LHCN-M2 (cell line): Measurements from ENCODE around the gene YWHAQ. TPM values are rescaled to one million over a fixed set of nuclear protein-coding genes. Genes with fewer than 3 reads are reported as not detected.
"Not testable (repeated sequence)": the region's sequence is repeated elsewhere in the genome, so short reads cannot be mapped to it uniquely, and the experiment has no call there.

Source experiments
- DNase-seq: peaks from one replicate; pipeline ENCODE4 v3.0.0-alpha.2; 2012; ENCODE audit warnings: low read depth
- total RNA-seq: library from RNA; depleted of rRNA; stranded (reverse); fragments of >200 nt; gene quantifications from 2 replicates; pipeline ENCODE4 v1.2.3, GENCODE V29; 2014

Gene YWHAQ
- total RNA-seq, 1 experiment from 2014 or later = 455 TPM

DNA sequence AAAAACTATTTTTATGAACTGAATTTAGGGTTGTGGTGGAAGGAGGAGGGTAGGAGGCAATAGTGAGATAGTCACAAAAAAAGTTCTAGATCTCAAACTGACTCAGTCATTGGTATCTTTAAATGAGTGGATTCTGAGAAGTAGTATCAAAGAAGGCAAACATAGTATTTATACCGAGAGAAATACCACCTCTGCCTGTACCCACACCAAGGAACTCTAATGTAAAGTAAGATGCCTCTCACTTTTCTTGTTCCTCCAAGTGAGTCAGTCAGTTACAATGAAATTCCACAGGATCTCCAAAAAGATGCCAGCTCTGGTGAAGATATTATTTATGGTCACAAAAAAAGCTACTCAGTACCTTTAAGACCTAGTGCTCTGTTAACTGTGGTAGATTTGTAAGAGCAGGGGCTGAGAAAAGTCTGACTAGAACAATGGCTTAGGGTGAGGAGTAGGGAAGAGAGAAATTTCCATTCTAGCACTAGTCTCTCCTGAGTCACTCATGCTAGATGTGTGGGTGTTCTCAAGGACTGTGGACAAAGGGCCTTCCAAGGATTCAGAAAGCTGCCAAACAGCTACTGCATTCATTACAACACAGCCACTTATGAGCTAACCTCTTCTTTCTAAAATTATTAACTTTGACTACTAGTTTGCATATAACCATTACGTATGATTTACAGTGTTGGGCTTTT lies 36.3 kb downstream of the YWHAQ start:
- peak; percentile 84 for DNase-seq

- no peak for DNase-seq
Observed at GRCh38 chr2:9593925-9594324, 36.9 kb downstream of the YWHAQ start.

GRCh38 chr2:9592699-9593098 lies 38.1 kb downstream of the YWHAQ start:
- no peak for DNase-seq

- DNase-seq = peak; percentile 14
Observed at GRCh38 chr2:9590641-9591040, 40.2 kb downstream of the YWHAQ start.

DNA sequence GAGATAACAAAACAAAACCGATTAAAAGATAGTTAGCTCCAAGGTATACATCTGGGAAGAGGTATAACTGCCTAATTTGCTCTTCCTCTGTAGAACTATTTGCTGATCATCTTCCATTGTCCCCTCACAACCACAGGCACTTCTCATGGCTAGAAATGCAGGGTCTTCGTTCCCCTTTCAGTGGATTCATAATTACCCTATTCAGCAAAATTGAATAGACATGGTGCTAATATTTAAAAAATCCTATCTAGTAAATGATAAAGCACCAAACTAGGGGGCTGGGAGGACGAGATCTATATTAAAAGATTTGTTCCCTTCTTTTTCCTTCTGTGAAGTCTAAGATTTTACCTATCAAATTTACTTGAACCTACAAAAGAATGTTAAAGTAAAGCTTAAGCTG lies 44.3 kb downstream of the YWHAQ start:
- DNase-seq = no peak

GRCh38 chr2:9585486-9585885 lies 45.3 kb downstream of the YWHAQ start:
- DNase-seq = no peak

- DNase-seq = not testable (repeated sequence)
Observed at GRCh38 chr2:9584902-9585301, 45.9 kb downstream of the YWHAQ start.

DNA sequence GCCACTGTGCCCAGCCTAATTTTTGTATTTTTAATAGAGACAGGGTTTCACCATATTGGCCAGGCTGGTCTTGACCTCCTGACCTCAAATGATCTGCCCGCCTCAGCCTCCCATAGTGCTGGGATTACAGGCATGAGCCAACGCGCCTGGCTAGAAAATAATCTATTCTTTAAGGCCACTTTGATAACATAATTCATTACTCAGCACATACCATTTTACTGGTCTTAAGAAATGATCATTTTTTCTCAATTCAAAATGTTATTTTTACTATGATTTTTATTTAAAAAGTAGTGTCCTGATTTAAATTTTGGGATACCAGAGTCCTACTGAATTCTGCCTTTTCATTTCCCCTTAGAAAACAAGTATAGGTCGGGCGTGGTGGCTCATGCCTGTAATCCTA lies 48.2 kb downstream of the YWHAQ start:
- no peak for DNase-seq

DNA sequence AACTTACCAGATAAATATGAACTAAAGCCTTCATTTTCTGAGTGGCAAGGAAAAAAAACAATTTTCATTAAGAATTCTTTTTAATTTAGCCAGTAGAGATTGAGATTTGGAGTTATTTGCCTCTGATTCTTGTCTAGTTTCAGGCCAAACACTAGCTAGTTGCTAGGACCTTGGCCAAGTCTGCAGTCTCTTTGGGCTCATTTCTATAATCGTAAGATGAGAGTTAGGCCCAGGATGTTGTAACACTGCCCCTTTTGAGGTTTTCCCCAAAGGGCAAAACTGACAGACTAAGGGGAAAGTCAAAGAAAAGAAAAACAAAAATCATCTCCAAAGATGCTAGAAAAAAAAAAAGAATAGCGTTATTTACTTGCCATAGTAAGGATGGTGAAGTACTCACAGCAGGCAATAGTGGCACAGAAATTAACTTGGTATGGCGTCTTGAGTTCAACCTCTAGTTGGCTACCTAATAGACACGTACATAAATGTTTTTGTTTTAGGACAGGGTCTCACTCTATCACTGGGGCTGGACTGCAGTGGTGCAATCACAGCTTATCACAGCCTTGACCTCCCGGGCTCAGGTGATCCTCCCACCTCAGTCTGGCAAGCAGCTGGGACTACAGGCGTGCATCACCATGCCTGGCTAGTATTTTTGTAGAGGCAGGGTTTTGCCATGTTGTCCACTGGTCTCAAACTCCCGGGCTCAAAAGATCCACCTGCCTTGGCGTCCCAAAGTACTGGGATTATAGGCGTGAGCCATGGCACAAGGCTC lies 52.1 kb downstream of the YWHAQ start:
- no peak for DNase-seq

GRCh38 chr2:9574331-9574730 lies 56.5 kb downstream of the YWHAQ start:
- DNase-seq = no peak

GRCh38 chr2:9573840-9574239 lies 57.0 kb downstream of the YWHAQ start:
- peak; percentile 13 for DNase-seq

GRCh38 chr2:9573013-9573720 lies 57.6 kb downstream of the YWHAQ start:
- peak; percentile 66 for DNase-seq

DNA sequence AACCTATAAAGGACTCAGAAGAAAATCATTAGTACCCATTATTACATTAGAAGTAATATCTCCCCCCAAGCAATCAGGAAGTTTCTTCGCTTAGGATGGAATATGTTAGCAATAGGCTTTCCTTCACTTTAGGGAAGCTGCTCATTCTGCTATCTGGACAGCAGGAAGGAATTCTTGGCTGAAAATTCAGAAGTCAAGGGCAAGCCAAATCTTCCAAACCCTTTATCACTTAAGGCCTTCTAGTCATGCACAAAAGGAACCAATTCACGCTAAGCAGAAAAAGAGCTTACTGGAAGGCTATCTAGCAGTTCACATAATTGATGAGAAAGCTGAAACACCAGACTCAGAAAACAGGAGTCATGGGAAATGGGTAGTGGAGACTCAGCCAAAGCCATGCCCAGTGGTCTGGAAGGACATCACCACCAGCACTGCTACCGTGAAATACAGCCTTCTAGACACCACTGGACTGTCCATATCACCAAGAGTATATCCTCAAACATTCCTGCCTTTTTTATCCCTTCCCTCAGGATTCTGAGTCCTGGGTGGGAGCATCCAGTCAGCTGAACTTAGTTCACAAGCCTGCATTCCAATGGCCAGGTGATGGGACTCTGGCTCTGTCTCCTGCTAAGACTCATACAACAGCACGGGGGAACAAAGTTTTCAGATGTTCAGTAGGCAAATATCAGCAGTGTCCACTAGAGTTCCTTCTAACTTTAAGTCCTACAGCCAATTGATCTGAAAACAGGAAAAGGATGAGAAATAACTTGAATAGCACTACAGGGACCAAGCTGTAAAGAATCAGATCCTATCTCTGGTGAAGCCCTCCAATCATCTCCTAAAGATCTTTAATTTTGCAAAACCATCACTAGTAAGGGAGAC lies 60.4 kb downstream of the YWHAQ start:
- DNase-seq = no peak

DNA sequence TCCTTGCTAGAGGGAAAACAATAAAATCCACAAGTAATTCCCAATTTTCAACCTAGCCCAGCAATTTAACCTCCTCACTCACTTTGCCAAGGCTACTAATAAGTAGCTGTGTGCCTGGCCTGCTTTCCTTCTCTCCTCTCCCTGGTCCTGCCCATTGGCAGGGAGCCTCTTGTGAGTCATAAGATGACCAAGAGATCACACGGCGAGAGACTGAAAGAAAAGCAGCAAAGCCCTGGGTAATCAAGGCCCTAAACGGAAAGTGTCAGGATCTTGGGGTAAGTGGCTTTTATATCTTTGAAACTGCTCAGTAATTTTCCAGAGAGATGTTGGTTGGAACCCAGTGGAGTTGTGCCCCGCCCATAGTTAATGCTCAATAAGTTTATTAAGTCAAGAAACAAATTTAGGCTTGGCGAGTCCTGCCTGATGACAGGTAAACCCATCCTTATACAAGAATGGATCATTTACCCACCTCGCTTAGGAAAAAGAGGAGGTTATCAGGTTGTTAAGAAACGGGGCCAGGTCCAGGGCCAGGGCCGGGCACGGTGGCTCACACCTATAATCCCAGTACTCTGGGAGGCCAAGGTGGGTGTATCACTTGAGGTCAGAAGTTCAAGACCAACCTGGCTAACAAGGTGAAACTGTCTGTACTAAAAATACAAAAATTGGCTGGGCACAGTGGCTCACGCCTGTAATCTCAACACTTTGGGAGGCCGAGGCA lies 65.2 kb downstream of the YWHAQ start:
- peak; percentile 93 for DNase-seq

DNA sequence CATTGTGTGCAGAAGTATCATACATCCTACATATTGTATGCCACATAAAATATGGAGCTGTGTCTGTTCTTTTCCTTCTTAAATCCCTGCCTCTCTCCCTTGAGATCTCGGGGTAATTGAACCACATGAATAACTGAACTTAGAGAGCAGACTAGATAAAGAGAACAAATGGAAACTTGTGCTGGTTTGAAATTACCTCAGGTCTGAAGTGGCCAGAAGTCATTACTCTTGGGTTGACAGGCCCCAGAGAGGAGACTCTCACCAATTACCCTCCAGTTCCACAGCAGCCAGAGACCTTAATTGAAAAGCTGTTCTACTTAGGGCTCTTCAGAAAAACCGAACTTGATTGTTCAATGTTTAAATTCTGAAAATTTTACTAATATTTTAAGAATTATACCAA lies 70.2 kb downstream of the YWHAQ start:
- no peak for DNase-seq

DNA sequence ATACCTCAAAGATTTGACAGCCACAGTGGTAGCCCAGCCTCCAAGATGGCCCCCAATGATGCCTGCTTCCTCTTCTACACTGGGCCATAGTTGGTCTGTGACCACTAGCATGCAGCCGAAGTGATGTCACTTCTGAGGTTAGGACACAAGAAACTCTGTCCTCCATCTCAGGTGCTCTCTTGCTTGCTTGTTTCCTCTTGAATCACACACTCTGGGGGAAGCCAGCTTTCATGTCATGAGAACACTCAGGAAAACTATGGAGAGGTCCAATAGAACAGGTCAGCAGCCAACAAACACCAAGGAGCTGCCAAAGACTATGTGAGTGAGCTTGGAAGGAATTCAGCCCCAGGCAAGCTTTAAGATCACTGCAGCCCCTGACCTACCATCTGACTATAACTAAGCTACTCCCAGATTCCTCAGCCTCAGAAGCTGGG lies 71.8 kb downstream of the YWHAQ start:
- DNase-seq = no peak

DNA sequence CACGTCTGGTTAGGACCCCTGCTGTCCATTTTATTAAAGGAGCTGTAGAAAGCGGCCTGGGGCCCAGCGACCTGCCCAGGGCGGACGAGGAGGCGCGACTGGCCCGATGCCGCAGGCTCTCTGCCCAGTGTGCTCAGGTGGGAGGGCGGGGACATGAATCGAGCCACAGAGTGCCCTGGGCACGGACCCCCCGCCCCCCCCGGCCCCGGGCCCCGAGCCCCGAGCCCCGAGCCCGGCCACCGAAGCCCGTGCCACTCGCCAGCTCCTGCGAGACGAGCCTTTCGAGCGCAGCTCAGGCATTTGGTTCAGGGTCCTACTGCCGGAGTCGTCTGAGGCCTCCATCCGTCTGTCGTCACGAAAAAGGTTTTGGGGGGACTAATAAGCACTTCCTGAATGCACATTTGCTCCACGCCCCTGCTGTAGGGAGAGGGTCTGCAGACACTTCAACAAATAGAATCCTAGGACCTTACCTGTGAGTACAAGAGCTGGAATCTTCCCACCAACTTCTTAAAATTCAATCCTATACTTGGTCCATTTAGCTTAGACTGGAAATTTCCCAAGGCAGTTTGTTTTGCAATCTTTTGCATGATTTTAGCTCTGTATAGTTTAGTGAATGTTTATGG lies 74.6 kb downstream of the YWHAQ start:
- DNase-seq = peak; percentile 32

- DNase-seq = peak; percentile 95
Observed at GRCh38 chr2:9555297-9556120, 75.3 kb downstream of the YWHAQ start, which contains the start of gene ADAM17. TSS of gene ADAM17 (minus strand) at chr2:9555830. CDS start at chr2:9555605, 225 bp downstream.

DNA sequence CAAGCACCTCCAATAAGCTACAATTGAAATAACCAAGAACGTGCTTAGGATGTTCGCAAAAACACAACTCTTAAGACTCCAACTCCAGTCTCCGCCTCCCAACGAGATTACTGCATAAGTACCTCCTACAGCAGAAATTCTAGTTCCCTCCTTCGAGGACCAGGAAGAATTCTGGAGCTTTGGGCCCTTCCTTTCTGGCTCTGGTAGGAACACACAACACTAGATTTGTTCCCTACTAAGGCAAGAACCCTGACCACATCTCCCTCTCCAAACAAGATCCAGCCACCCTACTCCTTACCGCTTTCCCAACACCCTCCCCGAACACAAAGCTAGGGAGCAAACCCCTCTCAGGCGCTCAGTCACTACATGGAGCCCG lies 75.9 kb downstream of the YWHAQ start:
- DNase-seq = peak; percentile 81
